Adrenal gland (tissue), 5 donors: ENCODE results near the gene GLP2R.

Experiments
- POLR2A ChIP-seq, 2 donors: fragments of 450-650 bp; IDR thresholded peaks; one replicate each; pipeline ENCODE4 v1.6.1; 2017; ENCODE audit warnings: antibody characterized with exemption in 2 of 2, mild to moderate bottlenecking in 2 of 2, moderate library complexity in 1 of 2
- TF ChIP-seq, protein P1 (sequence below), 6 experiments: fragments of 450-650 bp in 4 of 6; fragments of 200-600 bp in 2 of 6; sonication (generic) in 1 of 6; IDR thresholded peaks; 1 replicate in 5 of 6; 2 replicates in 1 of 6; pipeline versions ENCODE4 v1.5.1 to v1.8.0; 2016 to 2021; ENCODE audit warnings: antibody characterized with exemption in 6 of 6, mild to moderate bottlenecking in 2 of 6, moderate library complexity in 1 of 6
- donor health status: DM: no; HTN: no; CAD: no.

DNA sequence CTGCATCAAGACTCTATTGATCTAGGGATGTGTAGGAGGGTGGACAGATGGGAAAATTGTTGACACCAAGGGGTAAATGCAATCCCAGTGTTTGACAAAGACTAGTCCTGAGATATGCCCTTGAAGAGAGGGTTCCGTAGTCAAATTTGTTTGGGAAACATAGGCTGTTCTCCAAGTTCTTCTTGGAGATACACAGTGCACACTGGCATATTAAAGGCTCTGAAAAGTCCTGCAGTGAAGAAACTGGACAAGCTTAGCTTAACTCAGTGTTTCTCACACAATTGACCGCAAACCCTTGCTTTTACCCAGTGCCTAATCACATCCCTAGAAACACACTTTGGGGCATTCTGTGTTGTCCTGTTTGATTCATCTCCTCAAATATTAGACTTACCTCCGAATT is 45.2 kb upstream of the GLP2R start:
- no peak for TF ChIP-seq POLR2A (IDR thresholded peaks at IDR 0.05)
- TF ChIP-seq, protein P1, sequence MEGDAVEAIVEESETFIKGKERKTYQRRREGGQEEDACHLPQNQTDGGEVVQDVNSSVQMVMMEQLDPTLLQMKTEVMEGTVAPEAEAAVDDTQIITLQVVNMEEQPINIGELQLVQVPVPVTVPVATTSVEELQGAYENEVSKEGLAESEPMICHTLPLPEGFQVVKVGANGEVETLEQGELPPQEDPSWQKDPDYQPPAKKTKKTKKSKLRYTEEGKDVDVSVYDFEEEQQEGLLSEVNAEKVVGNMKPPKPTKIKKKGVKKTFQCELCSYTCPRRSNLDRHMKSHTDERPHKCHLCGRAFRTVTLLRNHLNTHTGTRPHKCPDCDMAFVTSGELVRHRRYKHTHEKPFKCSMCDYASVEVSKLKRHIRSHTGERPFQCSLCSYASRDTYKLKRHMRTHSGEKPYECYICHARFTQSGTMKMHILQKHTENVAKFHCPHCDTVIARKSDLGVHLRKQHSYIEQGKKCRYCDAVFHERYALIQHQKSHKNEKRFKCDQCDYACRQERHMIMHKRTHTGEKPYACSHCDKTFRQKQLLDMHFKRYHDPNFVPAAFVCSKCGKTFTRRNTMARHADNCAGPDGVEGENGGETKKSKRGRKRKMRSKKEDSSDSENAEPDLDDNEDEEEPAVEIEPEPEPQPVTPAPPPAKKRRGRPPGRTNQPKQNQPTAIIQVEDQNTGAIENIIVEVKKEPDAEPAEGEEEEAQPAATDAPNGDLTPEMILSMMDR (IDR thresholded peaks at IDR 0.05): no peak
